Liver (tissue), 9 donors: ENCODE measurements around the gene HIGD1A. TPM values are rescaled to one million over a fixed set of nuclear protein-coding genes. Genes with fewer than 3 reads are reported as not detected.

Experiments used
- DNase-seq: peaks from one replicate; pipeline ENCODE4 v3.0.0-alpha.2; 2017; ENCODE audit warnings: low spot score
- H3K27ac ChIP-seq, 2 donors: one replicate each; pipeline ENCODE4 v1.7.0; 2013; ENCODE audit warnings: inconsistent platforms in 2 of 2, low read length in 2 of 2, control low read depth in 1 of 2, low read depth in 1 of 2, mild to moderate bottlenecking in 1 of 2
- H3K27me3 ChIP-seq, 4 donors: one replicate each; pipeline versions ENCODE4 v1.6.1 to v1.7.0; 2013; ENCODE audit warnings: low read length in 3 of 4, inconsistent platforms in 1 of 4, mild to moderate bottlenecking in 1 of 4, moderate library complexity in 1 of 4; ENCODE audit not compliant: control insufficient read depth in 4 of 4, insufficient read depth in 4 of 4
- H3K36me3 ChIP-seq, 4 donors: one replicate each; pipeline versions ENCODE4 v1.6.1 to v1.7.0; 2013; ENCODE audit warnings: low read length in 3 of 4, mild to moderate bottlenecking in 3 of 4, low read depth in 1 of 4, moderate library complexity in 1 of 4; ENCODE audit not compliant: control insufficient read depth in 4 of 4, insufficient read depth in 3 of 4
- H3K4me1 ChIP-seq, 4 donors: one replicate each; pipeline versions ENCODE4 v1.6.1 to v1.7.0; 2013; ENCODE audit warnings: low read length in 3 of 4, mild to moderate bottlenecking in 3 of 4, moderate library complexity in 1 of 4; ENCODE audit not compliant: control insufficient read depth in 4 of 4, insufficient read depth in 4 of 4
- H3K4me3 ChIP-seq, 3 donors: one replicate each; pipeline versions ENCODE4 v1.6.1 to v1.7.0; 2013; ENCODE audit warnings: low read length in 3 of 3, control low read depth in 1 of 3, low read depth in 1 of 3, mild to moderate bottlenecking in 1 of 3
- H3K9ac ChIP-seq, 2 donors: one replicate each; pipeline ENCODE4 v1.7.0; 2013; ENCODE audit warnings: low read length in 2 of 2, mild to moderate bottlenecking in 2 of 2, moderate library complexity in 2 of 2, control low read depth in 1 of 2, low read depth in 1 of 2
- H3K9me3 ChIP-seq, 4 donors: one replicate each; pipeline versions ENCODE4 v1.6.1 to v1.7.0; 2013; ENCODE audit warnings: low read length in 3 of 4; ENCODE audit not compliant: control insufficient read depth in 4 of 4
- EGR1 ChIP-seq, 2 donors: IDR thresholded peaks; 2 replicates each; pipeline ENCODE4 v1.6.1; 2016 to 2018; ENCODE audit warnings: antibody characterized with exemption in 2 of 2, low read depth in 2 of 2
- FOXA1 ChIP-seq: IDR thresholded peaks from 2 replicates; pipeline ENCODE4 v1.6.1; 2016; ENCODE audit warnings: antibody characterized with exemption
- FOXA2 ChIP-seq: IDR thresholded peaks from 2 replicates; pipeline ENCODE4 v1.6.1; 2016; ENCODE audit warnings: antibody characterized with exemption
- GABPA ChIP-seq, 2 donors: IDR thresholded peaks in 1 of 2; conservative IDR thresholded peaks in 1 of 2; 2 replicates each; pipeline ENCODE4 v1.6.1; 2016; ENCODE audit warnings: antibody characterized with exemption in 2 of 2, mild to moderate bottlenecking in 1 of 2, moderate library complexity in 1 of 2
- HNF4A ChIP-seq, 2 donors: conservative IDR thresholded peaks; 2 replicates each; pipeline ENCODE4 v1.6.1; 2016; ENCODE audit warnings: antibody characterized with exemption in 2 of 2, mild to moderate bottlenecking in 2 of 2
- HNF4G ChIP-seq: IDR thresholded peaks from 2 replicates; pipeline ENCODE4 v1.6.1; 2016; ENCODE audit warnings: antibody characterized with exemption
- JUND ChIP-seq, 2 donors: IDR thresholded peaks; 2 replicates each; pipeline ENCODE4 v1.6.1; 2016; ENCODE audit warnings: antibody characterized with exemption in 2 of 2
- NR2F2 ChIP-seq: IDR thresholded peaks from 2 replicates; pipeline ENCODE4 v1.6.1; 2016; ENCODE audit warnings: antibody characterized with exemption
- RAD21 ChIP-seq, 2 donors: IDR thresholded peaks; 2 replicates each; pipeline ENCODE4 v1.6.1; 2016; ENCODE audit warnings: antibody characterized with exemption in 2 of 2, mild to moderate bottlenecking in 2 of 2
- RXRA ChIP-seq, 2 donors: IDR thresholded peaks; 2 replicates each; pipeline ENCODE4 v1.6.1; 2017 to 2018; ENCODE audit warnings: antibody characterized with exemption in 2 of 2, mild to moderate bottlenecking in 1 of 2
- SP1 ChIP-seq: IDR thresholded peaks from 2 replicates; pipeline ENCODE4 v1.6.1; 2018; ENCODE audit warnings: antibody characterized with exemption, mild to moderate bottlenecking
- TAF1 ChIP-seq: conservative IDR thresholded peaks from 2 replicates; pipeline ENCODE4 v1.6.1; 2016; ENCODE audit warnings: antibody characterized with exemption, mild to moderate bottlenecking
- YY1 ChIP-seq: IDR thresholded peaks from 2 replicates; pipeline ENCODE4 v1.6.1; 2016; ENCODE audit warnings: antibody characterized with exemption, mild to moderate bottlenecking
- ZBTB33 ChIP-seq: IDR thresholded peaks from 2 replicates; pipeline ENCODE4 v1.6.1; 2016; ENCODE audit warnings: antibody characterized with exemption
- WGBS: extraction: QIAGEN DNeasy Blood & Tissue Kit; methylation state at CpG from one replicate; pipeline ENCODE4 v1.1.7; 2013; 5-methylcytosine and 5-hydroxymethylcytosine counted together
- polyA plus RNA-seq, 2 donors: library from polyadenylated mRNA; stranded (reverse) in 1 of 2; unstranded in 1 of 2; fragments of 200-250 nt in 1 of 2; fragments of >200 nt in 1 of 2; fragmentation: Nextera tagmentation in 1 of 2; extraction: Ambion mirVana in 1 of 2; gene quantifications; one replicate each; pipeline versions ENCODE4 v1.2.1 to v1.2.3, GENCODE V29; 2013 to 2015
- total RNA-seq, 2 donors: library from RNA; depleted of rRNA; stranded (reverse); fragments of >200 nt; gene quantifications; one replicate each; pipeline ENCODE4 v1.2.3, GENCODE V29; 2014
- TF ChIP-seq, protein P1 (sequence below): fragments of 150-350 bp; IDR thresholded peaks from 2 replicates; pipeline ENCODE4 v1.5.1; 2017; ENCODE audit warnings: improper control_type of control experiment, low read depth, low read length; ENCODE audit not compliant: missing input control
- TF ChIP-seq, protein P2 (sequence below): IDR thresholded peaks from 2 replicates; pipeline ENCODE4 v1.6.1; 2016; ENCODE audit warnings: antibody characterized with exemption, mild to moderate bottlenecking
- TF ChIP-seq, protein P3 (sequence below): IDR thresholded peaks from 2 replicates; pipeline ENCODE4 v1.6.1; 2016; ENCODE audit warnings: antibody characterized with exemption
- TF ChIP-seq, protein P4 (sequence below): IDR thresholded peaks from 2 replicates; pipeline ENCODE4 v1.6.1; 2016; ENCODE audit warnings: antibody characterized with exemption
- donor health status: healthy.
- donor health status: healthy.
- donor health status: healthy.
- donor health status: healthy.
- donor health status: healthy.

The HIGD1A gene
- total and polyA plus RNA-seq, 4 donors, result 117 to 256 (median 245) TPM

- Histone ChIP-seq H3K27me3 (no peaks in the 10 kb centered on the region), H3K36me3 (no peaks in the 10 kb centered on the region), H3K9ac (peak overlapping the region in 1 of 2 donors; percentile 29), H3K9me3 (no peaks in the 10 kb centered on the region), H3K4me3 (no peak overlapping the region), H3K4me1 (peaks cover 19 to 37% (median 27%) of the 10 kb centered on the region in 4 donors), H3K27ac (peak overlapping the region in 1 of 2 donors; percentile 72)
- TF ChIP-seq, protein P1, sequence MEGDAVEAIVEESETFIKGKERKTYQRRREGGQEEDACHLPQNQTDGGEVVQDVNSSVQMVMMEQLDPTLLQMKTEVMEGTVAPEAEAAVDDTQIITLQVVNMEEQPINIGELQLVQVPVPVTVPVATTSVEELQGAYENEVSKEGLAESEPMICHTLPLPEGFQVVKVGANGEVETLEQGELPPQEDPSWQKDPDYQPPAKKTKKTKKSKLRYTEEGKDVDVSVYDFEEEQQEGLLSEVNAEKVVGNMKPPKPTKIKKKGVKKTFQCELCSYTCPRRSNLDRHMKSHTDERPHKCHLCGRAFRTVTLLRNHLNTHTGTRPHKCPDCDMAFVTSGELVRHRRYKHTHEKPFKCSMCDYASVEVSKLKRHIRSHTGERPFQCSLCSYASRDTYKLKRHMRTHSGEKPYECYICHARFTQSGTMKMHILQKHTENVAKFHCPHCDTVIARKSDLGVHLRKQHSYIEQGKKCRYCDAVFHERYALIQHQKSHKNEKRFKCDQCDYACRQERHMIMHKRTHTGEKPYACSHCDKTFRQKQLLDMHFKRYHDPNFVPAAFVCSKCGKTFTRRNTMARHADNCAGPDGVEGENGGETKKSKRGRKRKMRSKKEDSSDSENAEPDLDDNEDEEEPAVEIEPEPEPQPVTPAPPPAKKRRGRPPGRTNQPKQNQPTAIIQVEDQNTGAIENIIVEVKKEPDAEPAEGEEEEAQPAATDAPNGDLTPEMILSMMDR, result no peak
- peak in 1 of 2 donors; percentile 23 for TF ChIP-seq RAD21 (IDR thresholded peaks at IDR 0.05)
- peak; percentile 40 to 66 for TF ChIP-seq EGR1 (IDR thresholded peaks at IDR 0.05; ENCODE audit: low read depth in 2 of 2)
- TF ChIP-seq FOXA2, result no peak
- TF ChIP-seq JUND (IDR thresholded peaks at IDR 0.05), result no peak
- no peak for TF ChIP-seq GABPA (IDR thresholded peaks at IDR 0.05 in 1 of 2, conservative IDR thresholded peaks at IDR 0.05 in 1 of 2)
- peak; percentile 42 for TF ChIP-seq YY1
- TF ChIP-seq ZBTB33, result no peak
- peak; percentile 85 for TF ChIP-seq SP1
- TF ChIP-seq, protein P2, sequence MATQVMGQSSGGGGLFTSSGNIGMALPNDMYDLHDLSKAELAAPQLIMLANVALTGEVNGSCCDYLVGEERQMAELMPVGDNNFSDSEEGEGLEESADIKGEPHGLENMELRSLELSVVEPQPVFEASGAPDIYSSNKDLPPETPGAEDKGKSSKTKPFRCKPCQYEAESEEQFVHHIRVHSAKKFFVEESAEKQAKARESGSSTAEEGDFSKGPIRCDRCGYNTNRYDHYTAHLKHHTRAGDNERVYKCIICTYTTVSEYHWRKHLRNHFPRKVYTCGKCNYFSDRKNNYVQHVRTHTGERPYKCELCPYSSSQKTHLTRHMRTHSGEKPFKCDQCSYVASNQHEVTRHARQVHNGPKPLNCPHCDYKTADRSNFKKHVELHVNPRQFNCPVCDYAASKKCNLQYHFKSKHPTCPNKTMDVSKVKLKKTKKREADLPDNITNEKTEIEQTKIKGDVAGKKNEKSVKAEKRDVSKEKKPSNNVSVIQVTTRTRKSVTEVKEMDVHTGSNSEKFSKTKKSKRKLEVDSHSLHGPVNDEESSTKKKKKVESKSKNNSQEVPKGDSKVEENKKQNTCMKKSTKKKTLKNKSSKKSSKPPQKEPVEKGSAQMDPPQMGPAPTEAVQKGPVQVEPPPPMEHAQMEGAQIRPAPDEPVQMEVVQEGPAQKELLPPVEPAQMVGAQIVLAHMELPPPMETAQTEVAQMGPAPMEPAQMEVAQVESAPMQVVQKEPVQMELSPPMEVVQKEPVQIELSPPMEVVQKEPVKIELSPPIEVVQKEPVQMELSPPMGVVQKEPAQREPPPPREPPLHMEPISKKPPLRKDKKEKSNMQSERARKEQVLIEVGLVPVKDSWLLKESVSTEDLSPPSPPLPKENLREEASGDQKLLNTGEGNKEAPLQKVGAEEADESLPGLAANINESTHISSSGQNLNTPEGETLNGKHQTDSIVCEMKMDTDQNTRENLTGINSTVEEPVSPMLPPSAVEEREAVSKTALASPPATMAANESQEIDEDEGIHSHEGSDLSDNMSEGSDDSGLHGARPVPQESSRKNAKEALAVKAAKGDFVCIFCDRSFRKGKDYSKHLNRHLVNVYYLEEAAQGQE, result peak; percentile 76
- TF ChIP-seq, protein P3, sequence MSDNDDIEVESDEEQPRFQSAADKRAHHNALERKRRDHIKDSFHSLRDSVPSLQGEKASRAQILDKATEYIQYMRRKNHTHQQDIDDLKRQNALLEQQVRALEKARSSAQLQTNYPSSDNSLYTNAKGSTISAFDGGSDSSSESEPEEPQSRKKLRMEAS, result peak; percentile 25
- TF ChIP-seq FOXA1, result no peak
- peak; percentile 26 to 50 for TF ChIP-seq HNF4A (conservative IDR thresholded peaks at IDR 0.05)
- TF ChIP-seq TAF1, result no peak
- no peak for TF ChIP-seq HNF4G
- TF ChIP-seq, protein P4, sequence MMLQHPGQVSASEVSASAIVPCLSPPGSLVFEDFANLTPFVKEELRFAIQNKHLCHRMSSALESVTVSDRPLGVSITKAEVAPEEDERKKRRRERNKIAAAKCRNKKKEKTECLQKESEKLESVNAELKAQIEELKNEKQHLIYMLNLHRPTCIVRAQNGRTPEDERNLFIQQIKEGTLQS, result no peak
- peak; percentile 97 for TF ChIP-seq NR2F2
- TF ChIP-seq RXRA (IDR thresholded peaks at IDR 0.05), result peak; percentile 67 to 84
- no peak for DNase-seq
- 79% methylated on average over 6 of the region's 6 CpGs for WGBS
Observed at GRCh38 chr3:42843713-42844411, 39.6 kb upstream of the HIGD1A start.
